Transverse colon (tissue), 4 donors: ENCODE data around the gene HSPG2.

Experiments
- CTCF ChIP-seq, 5 experiments: fragments of 200-600 bp in 3 of 5; fragments of 450-650 bp in 2 of 5; sonication (generic) in 3 of 5; IDR thresholded peaks; 1 replicate in 2 of 5; 2 replicates in 3 of 5; pipeline ENCODE4 v1.5.1; 2016 to 2017; ENCODE audit warnings: antibody characterized with exemption in 5 of 5, inconsistent platforms in 3 of 5, mild to moderate bottlenecking in 2 of 5, moderate library complexity in 1 of 5
- EP300 ChIP-seq: sonication (generic); formaldehyde crosslinking; IDR thresholded peaks from one replicate; pipeline ENCODE4 v1.6.1; 2017; ENCODE audit warnings: antibody characterized with exemption, low read depth
- POLR2A ChIP-seq: fragments of 450-650 bp; IDR thresholded peaks from one replicate; pipeline ENCODE4 v1.6.1; 2016; ENCODE audit warnings: antibody characterized with exemption, mild to moderate bottlenecking, moderate library complexity
- POLR2AphosphoS5 ChIP-seq, 3 donors: sonication (generic); formaldehyde crosslinking; IDR thresholded peaks; one replicate each; pipeline ENCODE4 v1.6.1; 2016; ENCODE audit warnings: antibody characterized with exemption in 3 of 3

- TF ChIP-seq EP300 (no peak), POLR2AphosphoS5 (IDR thresholded peaks at IDR 0.05) (peak in 1 of 3 donors; percentile 43), CTCF (IDR thresholded peaks at IDR 0.05) (no peak), POLR2A (no peak)
Observed at GRCh38 chr1:21937034-21937371, at the start of gene HSPG2.
